Measurements from ENCODE around the gene KRTAP25-1.

Gene KRTAP25-1

DNA sequence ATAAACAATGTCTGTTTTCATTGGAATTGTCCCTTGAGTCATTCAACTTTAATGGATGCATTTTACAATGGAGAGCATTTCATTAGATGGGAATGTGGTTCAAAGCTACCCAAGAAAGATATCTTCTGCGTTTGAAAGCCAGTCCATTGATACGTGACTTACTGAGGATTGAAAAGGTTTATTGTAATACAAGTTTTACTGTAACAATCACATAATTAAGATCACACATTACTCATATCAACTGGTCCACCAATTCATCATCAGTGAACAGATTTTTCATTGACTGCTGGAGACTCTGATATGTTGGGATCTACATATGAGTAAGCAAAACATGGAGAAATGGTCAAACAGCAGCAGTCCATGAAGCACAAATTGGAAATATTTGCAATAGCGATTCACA lies 39.4 kb downstream of the KRTAP25-1 start:
- no peak for DNase-seq (ENCODE audit: low read depth in 2 of 2)

DNA sequence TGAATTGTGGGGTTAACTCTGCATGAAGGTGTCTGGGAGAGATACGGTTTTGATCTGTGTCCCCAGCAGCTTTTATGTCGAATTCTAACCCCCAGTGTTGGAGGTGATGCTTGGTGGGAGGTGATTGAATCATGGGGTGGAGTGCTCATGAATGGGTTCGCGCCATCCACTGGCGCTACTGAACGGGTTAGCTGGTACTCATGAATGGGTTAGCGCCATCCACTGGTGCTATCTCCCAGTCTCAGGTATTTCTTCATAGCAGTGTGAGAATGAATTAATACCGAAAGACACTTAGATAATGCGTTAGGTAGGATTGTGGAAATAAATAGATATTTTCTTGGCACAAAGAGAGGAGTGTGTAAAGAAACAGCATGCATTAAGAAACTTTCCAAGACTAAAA lies 40.5 kb downstream of the KRTAP25-1 start:
- DNase-seq (ENCODE audit: low read depth in 2 of 2), result no peak

DNA sequence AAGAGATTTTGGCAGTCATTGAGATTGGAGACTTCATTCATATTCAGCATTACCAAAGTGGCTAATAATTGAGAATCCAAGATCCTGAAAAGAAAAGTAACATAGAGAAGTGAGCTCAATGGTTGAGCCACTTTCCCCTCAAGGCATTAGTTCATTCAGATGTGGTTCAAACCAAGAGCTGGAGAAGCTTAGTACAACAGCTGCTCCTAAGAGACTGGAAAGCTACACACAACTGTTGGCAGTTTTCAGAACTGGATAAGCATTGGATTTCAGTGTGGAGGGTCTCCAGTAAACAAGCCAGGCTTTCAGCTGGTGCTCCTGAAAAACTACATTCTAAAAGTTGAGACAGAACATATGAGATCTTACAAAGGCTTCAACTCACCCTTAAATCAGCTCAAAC lies 44.3 kb downstream of the KRTAP25-1 start:
- no peak for DNase-seq (ENCODE audit: low read depth in 2 of 2)

DNA sequence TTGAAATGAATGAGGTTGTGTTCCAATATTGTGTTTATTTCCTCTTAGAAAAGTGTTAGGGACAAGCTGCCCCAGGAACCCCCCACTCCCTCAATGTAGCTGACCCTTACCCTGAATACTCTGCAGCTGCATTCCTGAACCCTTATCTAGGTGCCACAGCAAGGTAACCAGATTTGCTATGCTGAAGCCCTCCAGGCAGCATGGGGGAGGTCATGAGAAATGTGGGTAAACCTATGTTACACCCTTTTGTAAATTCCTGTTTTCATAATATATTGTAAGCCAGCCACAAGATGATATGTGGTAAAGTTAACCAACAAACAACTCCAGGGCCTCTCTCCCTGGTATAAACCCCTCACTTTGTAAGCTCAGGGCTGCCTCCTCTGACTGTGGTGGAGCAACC lies 45.6 kb downstream of the KRTAP25-1 start:
- DNase-seq (ENCODE audit: low read depth in 2 of 2), result no peak

DNA sequence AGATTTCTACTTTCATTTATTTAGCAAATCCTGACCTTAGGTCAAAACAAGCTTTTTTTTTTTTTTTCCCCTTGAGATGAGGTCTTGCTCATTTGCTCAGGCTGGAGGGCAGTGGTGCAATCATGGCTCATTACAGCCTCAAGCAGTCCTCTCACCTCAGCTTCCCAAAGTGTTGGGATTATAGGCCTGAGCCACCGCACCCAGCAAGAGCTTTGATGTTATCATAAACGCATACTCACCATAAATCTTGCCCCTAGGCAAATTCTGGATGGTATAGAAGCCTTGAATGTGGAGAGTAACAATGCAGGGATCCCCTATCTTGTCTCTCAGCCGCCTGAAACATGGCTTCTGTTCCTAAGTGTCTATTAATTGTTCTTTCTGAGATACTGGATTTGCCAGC lies 48.7 kb downstream of the KRTAP25-1 start:
- no peak for DNase-seq (ENCODE audit: low read depth in 2 of 2)
